GM19023 (cell line): ENCODE results near the gene KIAA1671.

Experiments used
- ATAC-seq: cut with Tn5 transposase; IDR thresholded peaks from one replicate; pipeline ENCODE4 v1.9.1; 2021; ENCODE audit warnings: mild to moderate bottlenecking, moderate library complexity; ENCODE audit not compliant: unreplicated experiment

Gene KIAA1671

DNA sequence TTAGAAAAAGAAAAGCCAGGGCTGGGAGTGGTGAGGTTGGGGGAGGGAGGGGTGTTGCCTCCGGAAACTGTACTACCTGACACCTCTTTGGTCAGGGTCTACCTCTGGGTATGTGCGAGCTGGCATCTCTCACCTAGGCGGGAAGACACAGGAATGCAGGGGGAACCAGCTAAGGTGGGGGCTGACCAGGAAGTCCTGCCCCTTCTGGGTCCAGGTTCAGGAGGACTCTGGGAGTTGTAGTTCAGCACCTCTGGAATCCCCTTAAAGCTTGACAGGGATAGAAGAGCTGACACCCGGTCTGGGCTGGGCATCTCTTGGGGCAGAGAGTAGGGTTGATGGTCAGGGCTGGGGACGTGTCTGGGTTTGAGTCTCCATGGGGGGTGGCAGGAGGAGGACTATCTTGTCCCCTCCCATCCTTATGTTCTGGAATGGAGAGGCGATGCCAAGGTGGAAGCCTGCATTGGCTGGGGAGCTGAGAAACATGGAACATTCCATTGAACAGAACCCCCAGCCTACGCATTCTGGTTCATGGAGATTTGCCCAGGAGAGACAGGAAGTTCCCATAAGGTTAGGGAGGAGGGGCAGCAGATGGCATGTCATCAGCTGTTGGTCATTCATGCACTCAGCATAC is 2.1 kb upstream of the KIAA1671 start:
- ATAC-seq, result no peak

DNA sequence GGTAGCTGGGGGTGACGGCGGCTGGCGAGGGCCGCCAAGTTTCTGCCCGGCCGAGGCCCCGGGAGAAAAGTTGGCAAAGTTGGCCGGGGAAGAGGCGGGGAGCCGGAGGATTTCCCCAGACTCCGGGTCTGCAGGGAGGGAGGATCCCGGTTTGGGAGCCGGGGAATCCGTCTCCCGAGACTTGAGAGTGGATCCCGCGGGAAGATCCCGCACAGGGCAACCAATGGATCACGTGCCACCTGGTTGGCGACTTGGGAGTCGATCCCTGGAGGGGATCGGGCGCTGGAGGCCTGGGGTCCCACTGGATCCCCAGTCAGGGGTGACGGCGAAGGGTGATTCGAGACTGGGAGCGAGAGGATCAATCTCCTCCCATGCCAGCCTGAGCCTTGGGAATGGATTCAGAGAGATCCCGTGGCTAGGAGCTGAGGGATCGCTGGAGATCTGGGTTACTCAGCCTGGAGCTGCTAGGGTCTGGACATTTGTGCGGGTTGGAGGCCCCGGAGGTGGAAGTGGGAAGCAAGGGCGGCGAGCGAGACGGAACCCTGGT is 394 bp downstream of the KIAA1671 start:
- no peak for ATAC-seq

- ATAC-seq, result no peak
Observed at GRCh38 chr22:24953384-24954113, 1.0 kb downstream of the KIAA1671 start.

GRCh38 chr22:24954114-24954463 is 1.6 kb downstream of the KIAA1671 start:
- ATAC-seq, result no peak

DNA sequence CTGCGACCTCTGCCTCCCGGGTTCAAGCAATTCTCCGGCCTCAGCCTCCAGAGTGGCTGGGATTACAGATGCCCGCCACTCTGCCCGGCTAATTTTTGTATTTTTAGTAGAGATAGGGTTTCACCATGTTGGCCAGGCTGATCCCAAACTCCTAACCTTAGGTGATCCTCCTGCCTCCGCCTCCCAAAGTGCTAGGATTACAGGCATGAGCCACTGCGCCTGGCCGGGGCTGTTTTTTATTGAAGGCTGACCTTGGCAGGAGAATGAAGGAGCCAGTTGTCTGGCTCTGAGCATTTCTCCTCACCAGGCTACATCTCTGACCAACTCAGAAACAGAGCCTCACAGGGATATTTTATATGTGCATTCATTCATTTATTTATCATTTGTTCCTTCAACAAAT is 2.3 kb downstream of the KIAA1671 start:
- ATAC-seq, result no peak

- ATAC-seq, result no peak
Observed at GRCh38 chr22:24957043-24957442, 4.5 kb downstream of the KIAA1671 start.

DNA sequence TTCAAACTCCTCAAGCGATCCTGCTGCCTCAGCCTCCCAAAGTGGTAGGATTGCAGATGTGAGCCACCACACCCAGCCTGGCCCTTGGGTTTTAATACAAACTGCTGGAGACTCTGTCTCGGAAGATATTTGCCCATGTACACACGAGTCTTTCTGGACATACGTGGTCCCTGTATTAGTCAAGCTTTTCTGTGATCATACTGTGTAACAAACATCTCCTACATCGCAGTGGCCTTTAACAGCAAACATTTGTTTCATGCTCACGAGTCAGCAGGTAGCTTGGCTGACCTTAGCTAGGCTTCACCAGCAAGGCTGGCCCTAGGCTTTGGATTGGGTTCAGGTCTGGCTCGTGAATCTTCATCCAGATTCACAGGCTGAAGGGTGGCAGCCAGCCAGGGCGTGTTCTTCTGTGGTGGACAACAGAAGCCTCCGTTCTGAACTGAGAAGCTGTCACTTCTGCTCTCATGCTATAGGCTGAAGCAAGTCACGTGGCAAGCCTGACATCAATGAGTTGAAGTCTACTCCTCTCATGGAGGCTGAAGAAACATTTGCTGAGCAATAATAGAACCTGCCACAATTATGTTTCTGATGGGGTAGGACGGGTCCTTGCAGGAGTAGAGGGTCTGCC is 8.8 kb downstream of the KIAA1671 start:
- ATAC-seq, result no peak

- no peak for ATAC-seq
Observed at GRCh38 chr22:24962094-24962493, 9.6 kb downstream of the KIAA1671 start.

DNA sequence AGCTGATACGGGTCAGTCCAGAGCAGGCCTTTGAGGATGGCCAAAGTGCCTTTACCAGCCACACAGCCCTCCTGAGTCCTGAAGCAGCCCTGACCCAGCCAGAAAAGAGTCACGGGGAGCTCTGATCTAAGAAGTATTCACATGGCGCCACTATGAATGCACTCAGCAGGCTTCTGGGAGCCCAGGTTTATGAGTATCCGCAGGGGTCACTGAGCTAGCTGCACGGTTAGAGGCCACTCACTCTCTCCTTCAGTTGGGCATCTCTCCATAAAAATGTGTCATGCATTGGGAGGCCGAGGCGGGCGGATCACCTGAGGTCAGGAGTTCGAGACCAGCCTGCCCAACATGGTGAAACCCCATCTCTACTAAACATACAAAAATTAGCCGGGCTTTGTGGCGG is 10.3 kb downstream of the KIAA1671 start:
- ATAC-seq, result no peak

GRCh38 chr22:24964441-24964840 is 11.9 kb downstream of the KIAA1671 start:
- ATAC-seq, result no peak

GRCh38 chr22:24965822-24966626 is 13.5 kb downstream of the KIAA1671 start:
- no peak for ATAC-seq

DNA sequence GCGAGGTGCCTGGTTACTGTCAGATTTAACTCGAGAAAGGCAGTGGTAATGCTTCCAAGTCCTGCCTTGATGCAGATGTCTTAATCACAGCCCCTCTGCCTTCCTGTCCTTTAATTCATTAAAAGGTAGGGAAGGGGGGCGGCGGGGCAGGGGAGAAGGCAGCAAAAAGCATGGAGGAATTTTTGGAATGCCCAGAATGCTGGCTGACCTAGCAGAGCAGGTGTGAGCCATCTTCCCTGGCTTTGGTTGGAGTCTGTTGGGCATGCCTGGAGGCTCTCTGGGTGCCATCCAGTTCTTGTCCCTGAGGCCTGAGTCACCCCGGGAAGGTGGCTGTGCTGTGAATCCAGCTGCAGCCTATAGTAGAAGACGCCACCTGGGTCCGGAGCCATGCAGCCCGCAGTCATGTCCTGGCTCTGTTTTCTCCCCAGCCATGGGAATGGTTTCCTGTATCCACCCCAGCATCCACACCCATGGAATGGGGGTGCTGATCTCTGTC is 15.6 kb downstream of the KIAA1671 start:
- no peak for ATAC-seq

- ATAC-seq, result no peak
Observed at GRCh38 chr22:24969560-24970301, 17.2 kb downstream of the KIAA1671 start.

DNA sequence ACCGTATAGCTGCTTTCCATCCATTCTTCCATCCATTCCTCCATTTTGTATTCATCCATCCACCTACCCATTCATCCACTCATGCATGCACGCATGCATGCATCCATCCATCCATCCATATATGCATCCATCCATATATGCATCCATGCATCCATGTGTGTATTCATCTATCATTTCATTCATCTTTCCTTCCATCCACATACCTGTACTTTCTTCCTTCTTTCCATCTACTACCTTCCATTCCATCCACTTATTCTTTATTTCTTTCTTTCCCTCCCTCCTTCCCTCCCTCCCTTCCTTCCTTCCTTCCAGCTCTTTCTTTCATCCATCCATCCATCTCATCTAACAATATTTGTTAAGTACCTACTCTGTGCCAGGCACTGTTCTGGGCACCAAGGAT is 19.9 kb downstream of the KIAA1671 start:
- no peak for ATAC-seq

GRCh38 chr22:24973872-24974271 is 21.4 kb downstream of the KIAA1671 start:
- no peak for ATAC-seq

GRCh38 chr22:24975125-24975640 is 22.7 kb downstream of the KIAA1671 start:
- no peak for ATAC-seq

DNA sequence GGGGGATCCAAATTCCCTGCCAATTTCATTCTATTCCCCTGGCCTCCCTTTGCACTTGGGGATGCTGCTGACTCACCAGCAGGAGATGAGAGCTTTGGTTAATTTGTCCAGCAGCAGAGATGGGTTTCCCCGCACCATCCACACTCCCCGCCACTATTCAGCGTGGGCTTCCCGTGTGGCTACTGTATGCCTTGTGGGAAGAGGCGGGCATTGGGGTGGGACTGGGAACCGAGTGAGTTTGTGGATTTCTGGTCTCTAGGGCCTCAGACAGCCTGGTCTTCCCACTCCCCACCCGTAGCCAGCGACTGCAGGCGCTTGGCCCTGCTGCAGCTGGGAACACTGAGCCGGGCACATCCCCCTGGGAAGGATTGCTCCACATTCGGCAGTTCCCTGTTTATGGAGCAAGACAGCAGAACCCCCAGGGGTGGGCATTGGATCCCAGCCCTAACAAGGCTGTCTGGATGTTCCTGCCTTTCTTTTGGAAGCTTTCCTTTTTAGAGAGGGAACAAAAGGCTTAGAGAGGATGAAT is 23.4 kb downstream of the KIAA1671 start:
- no peak for ATAC-seq

DNA sequence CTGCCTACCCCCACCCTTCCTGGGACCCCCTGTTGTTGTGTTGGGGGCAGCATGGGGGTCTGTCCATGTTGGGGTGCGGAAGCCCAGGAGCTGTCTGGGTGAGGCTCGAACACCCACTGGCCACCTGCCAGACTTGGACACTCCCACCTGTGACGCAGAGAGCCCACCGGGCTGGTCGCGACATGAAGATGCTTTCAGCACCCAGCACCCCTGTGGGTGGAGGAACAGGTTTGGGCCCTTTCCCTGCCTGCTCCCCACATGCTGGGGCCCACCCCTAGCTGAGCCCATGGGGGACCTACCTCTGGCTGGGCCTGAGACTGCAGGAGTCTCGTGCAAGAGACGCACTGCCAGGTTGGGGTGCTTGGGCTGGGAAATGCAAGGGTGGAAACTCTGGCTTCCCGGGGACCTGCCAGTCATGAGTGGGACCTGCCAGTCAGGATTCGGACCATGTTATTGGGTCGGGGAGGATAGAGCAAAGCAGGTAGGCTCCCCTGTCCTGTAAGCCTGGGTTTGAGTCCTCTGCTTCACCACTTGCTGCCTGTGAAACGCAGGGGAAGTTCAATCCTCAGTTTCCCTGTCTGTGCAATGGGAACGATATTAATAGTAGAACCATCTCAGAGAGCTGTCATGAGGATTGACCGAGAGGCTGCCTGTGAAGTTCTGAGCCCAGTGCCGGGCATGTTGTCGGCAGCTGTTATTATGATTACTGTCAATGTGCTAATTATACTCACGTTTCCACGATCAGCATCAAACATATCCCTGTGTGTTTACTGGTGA is 24.1 kb downstream of the KIAA1671 start:
- ATAC-seq, result no peak
